GM23338 (cell line): ENCODE measurements around the gene SLA2. TPM values are rescaled to one million over a fixed set of nuclear protein-coding genes. Genes with fewer than 3 reads are reported as not detected.

Experiments used
- ATAC-seq: fragments of 200-7000 bp; cut with Tn5 transposase; 3 replicates; pipeline ENCODE4 v1.9.1; 2020
- DNase-seq: peaks from one replicate; pipeline ENCODE4 v3.0.0-alpha.2; 2015; ENCODE audit warnings: low spot score
- H2AFZ ChIP-seq: fragments of 200-600 bp; sonication (generic); 2 replicates; pipeline ENCODE4 v1.8.0; 2016; ENCODE audit warnings: antibody characterized with exemption, mild to moderate bottlenecking, moderate library complexity
- H3F3A ChIP-seq: fragments of 200-600 bp; sonication (generic); replicated peaks from 2 replicates; pipeline ENCODE4 v1.8.0; 2017; ENCODE audit warnings: antibody characterized with exemption, mixed run types, low read depth
- H3K27ac ChIP-seq: fragments of 200-600 bp; sonication (generic); 2 replicates; pipeline ENCODE4 v1.6.1; 2016; ENCODE audit warnings: low read depth
- H3K27me3 ChIP-seq: fragments of 200-600 bp; sonication (generic); 2 replicates; pipeline ENCODE4 v1.8.0; 2016; ENCODE audit warnings: mild to moderate bottlenecking, mixed run types, moderate library complexity; ENCODE audit not compliant: insufficient read depth
- H3K36me3 ChIP-seq: fragments of 200-600 bp; sonication (generic); 2 replicates; pipeline ENCODE4 v1.8.0; 2016; ENCODE audit warnings: mild to moderate bottlenecking; ENCODE audit not compliant: insufficient read depth
- H3K4me1 ChIP-seq: fragments of 200-600 bp; sonication (generic); 2 replicates; pipeline ENCODE4 v1.8.0; 2016; ENCODE audit warnings: mild to moderate bottlenecking, moderate library complexity; ENCODE audit not compliant: insufficient read depth
- H3K4me2 ChIP-seq: fragments of 200-600 bp; sonication (generic); 2 replicates; pipeline ENCODE4 v1.7.1; 2017; ENCODE audit warnings: mixed run types
- H3K4me3 ChIP-seq: fragments of 200-600 bp; sonication (generic); 2 replicates; pipeline ENCODE4 v1.6.1; 2016; ENCODE audit warnings: mixed run types
- H3K79me2 ChIP-seq: fragments of 200-600 bp; sonication (generic); replicated peaks from 2 replicates; pipeline ENCODE4 v1.8.0; 2017; ENCODE audit warnings: mild to moderate bottlenecking; ENCODE audit not compliant: insufficient read depth
- H3K9me2 ChIP-seq: fragments of 200-600 bp; sonication (generic); 2 replicates; pipeline ENCODE4 v1.8.0; 2017; ENCODE audit not compliant: insufficient read depth
- H4K20me1 ChIP-seq: fragments of 200-600 bp; sonication (generic); replicated peaks from 2 replicates; pipeline ENCODE4 v1.8.0; 2017; ENCODE audit warnings: mild to moderate bottlenecking; ENCODE audit not compliant: insufficient read depth
- H3K27ac Mint-ChIP-seq: 2 replicates; pipeline ENCODE4 v1.8.0; 2020; ENCODE audit warnings: inconsistent platforms, mild to moderate bottlenecking, moderate library complexity, mixed read lengths
- H3K27me3 Mint-ChIP-seq: 3 replicates; pipeline ENCODE4 v1.8.0; 2022; ENCODE audit warnings: low read depth, mild to moderate bottlenecking, moderate library complexity, mixed read lengths, inconsistent platforms; ENCODE audit not compliant: insufficient read depth, poor library complexity
- H3K36me3 Mint-ChIP-seq: 3 replicates; pipeline ENCODE4 v1.8.0; 2021; ENCODE audit warnings: low read depth, mild to moderate bottlenecking, inconsistent platforms, moderate library complexity, mixed read lengths
- H3K4me1 Mint-ChIP-seq: 3 replicates; pipeline ENCODE4 v1.8.0; 2020; ENCODE audit warnings: mild to moderate bottlenecking, inconsistent platforms, mixed read lengths
- H3K4me3 Mint-ChIP-seq: 3 replicates; pipeline ENCODE4 v1.8.0; 2021; ENCODE audit warnings: moderate library complexity, mild to moderate bottlenecking, inconsistent platforms, mixed read lengths
- H3K9me3 Mint-ChIP-seq: 3 replicates; pipeline ENCODE4 v1.8.0; 2020; ENCODE audit warnings: moderate library complexity, mild to moderate bottlenecking, inconsistent platforms, mixed read lengths
- ETS1 ChIP-seq: IDR thresholded peaks from 2 replicates; pipeline ENCODE4 v1.6.1; 2016; ENCODE audit warnings: antibody characterized with exemption
- EZH2 ChIP-seq: fragments of 200-600 bp; sonication (generic); IDR thresholded peaks from one replicate; pipeline ENCODE4 v1.8.0; 2017; ENCODE audit warnings: antibody characterized with exemption, mild to moderate bottlenecking, low read depth; ENCODE audit not compliant: unreplicated experiment
- EZH2phosphoT487 ChIP-seq: fragments of 200-600 bp; sonication (generic); IDR thresholded peaks from one replicate; pipeline ENCODE4 v1.8.1; 2018; ENCODE audit warnings: antibody characterized with exemption; ENCODE audit not compliant: unreplicated experiment
- NANOG ChIP-seq: IDR thresholded peaks from 2 replicates; pipeline ENCODE4 v1.6.1; 2016; ENCODE audit warnings: antibody characterized with exemption, borderline replicate concordance
- STAT1 ChIP-seq: IDR thresholded peaks from one replicate; pipeline ENCODE4 v1.6.1; 2016; ENCODE audit warnings: antibody characterized with exemption; ENCODE audit not compliant: unreplicated experiment
- ZNF114 ChIP-seq: fragments of 250-450 bp; sonication (Bioruptor Pico); IDR thresholded peaks from 2 replicates; pipeline ENCODE4 v1.5.0; 2020; ENCODE audit warnings: mild to moderate bottlenecking, moderate library complexity
- ZNF331 ChIP-seq: fragments of 250-450 bp; sonication (Bioruptor Pico); IDR thresholded peaks from 2 replicates; pipeline ENCODE4 v1.5.0; 2020; ENCODE audit warnings: low read depth, mild to moderate bottlenecking, moderate library complexity
- ZNF462 ChIP-seq: fragments of 250-450 bp; sonication (Bioruptor Pico); IDR thresholded peaks from 2 replicates; pipeline ENCODE4 v1.5.0; 2020; ENCODE audit warnings: mild to moderate bottlenecking, moderate library complexity
- polyA plus RNA-seq: library from polyadenylated mRNA; unstranded; fragments of >200 nt; fragmentation: Nextera tagmentation; extraction: Ambion mirVana; gene quantifications from 2 replicates; pipeline ENCODE4 v1.2.1, GENCODE V29; 2016
- total RNA-seq: library from RNA; depleted of rRNA; stranded (reverse); fragments of >200 nt; shearing (Covaris generic); gene quantifications from 2 replicates; pipeline ENCODE4 v1.2.3, GENCODE V29; 2014
- TF ChIP-seq, protein P1 (sequence below): IDR thresholded peaks from one replicate; pipeline ENCODE4 v1.6.1; 2018; ENCODE audit warnings: antibody characterized with exemption; ENCODE audit not compliant: unreplicated experiment
- TF ChIP-seq, protein P2 (sequence below), 2 experiments: fragments of 200-600 bp in 1 of 2; sonication (generic) in 1 of 2; conservative IDR thresholded peaks; 2 replicates each; pipeline versions ENCODE4 v1.5.1 to v1.6.1; 2016 to 2017; ENCODE audit warnings: antibody characterized with exemption in 2 of 2, low read depth in 2 of 2, mild to moderate bottlenecking in 2 of 2, moderate library complexity in 1 of 2

SLA2 gene
- total and polyA plus RNA-seq, 2 experiments from 2014 or later = 0.18 TPM; not detected in 1

GRCh38 chr20:36644706-36645095 lies 1.3 kb downstream of the SLA2 start:
- Mint-ChIP-seq H3K36me3 (no peaks in the 10 kb centered on the region), H3K27ac (no peak overlapping the region), H3K27me3 (peaks cover 13% of the 10 kb centered on the region), H3K4me1 (peaks cover 27% of the 10 kb centered on the region), H3K9me3 (no peaks in the 10 kb centered on the region), H3K4me3 (no peak overlapping the region)
- TF ChIP-seq EZH2 (no peak), EZH2phosphoT487 (no peak), STAT1 (no peak), ZNF331 (CRISPR knock-in tag) (no peak), ZNF462 (CRISPR knock-in tag) (no peak), ETS1 (no peak), ZNF114 (CRISPR knock-in tag) (no peak), NANOG (no peak)
- TF ChIP-seq, protein P1, sequence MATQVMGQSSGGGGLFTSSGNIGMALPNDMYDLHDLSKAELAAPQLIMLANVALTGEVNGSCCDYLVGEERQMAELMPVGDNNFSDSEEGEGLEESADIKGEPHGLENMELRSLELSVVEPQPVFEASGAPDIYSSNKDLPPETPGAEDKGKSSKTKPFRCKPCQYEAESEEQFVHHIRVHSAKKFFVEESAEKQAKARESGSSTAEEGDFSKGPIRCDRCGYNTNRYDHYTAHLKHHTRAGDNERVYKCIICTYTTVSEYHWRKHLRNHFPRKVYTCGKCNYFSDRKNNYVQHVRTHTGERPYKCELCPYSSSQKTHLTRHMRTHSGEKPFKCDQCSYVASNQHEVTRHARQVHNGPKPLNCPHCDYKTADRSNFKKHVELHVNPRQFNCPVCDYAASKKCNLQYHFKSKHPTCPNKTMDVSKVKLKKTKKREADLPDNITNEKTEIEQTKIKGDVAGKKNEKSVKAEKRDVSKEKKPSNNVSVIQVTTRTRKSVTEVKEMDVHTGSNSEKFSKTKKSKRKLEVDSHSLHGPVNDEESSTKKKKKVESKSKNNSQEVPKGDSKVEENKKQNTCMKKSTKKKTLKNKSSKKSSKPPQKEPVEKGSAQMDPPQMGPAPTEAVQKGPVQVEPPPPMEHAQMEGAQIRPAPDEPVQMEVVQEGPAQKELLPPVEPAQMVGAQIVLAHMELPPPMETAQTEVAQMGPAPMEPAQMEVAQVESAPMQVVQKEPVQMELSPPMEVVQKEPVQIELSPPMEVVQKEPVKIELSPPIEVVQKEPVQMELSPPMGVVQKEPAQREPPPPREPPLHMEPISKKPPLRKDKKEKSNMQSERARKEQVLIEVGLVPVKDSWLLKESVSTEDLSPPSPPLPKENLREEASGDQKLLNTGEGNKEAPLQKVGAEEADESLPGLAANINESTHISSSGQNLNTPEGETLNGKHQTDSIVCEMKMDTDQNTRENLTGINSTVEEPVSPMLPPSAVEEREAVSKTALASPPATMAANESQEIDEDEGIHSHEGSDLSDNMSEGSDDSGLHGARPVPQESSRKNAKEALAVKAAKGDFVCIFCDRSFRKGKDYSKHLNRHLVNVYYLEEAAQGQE = no peak
- TF ChIP-seq, protein P2, sequence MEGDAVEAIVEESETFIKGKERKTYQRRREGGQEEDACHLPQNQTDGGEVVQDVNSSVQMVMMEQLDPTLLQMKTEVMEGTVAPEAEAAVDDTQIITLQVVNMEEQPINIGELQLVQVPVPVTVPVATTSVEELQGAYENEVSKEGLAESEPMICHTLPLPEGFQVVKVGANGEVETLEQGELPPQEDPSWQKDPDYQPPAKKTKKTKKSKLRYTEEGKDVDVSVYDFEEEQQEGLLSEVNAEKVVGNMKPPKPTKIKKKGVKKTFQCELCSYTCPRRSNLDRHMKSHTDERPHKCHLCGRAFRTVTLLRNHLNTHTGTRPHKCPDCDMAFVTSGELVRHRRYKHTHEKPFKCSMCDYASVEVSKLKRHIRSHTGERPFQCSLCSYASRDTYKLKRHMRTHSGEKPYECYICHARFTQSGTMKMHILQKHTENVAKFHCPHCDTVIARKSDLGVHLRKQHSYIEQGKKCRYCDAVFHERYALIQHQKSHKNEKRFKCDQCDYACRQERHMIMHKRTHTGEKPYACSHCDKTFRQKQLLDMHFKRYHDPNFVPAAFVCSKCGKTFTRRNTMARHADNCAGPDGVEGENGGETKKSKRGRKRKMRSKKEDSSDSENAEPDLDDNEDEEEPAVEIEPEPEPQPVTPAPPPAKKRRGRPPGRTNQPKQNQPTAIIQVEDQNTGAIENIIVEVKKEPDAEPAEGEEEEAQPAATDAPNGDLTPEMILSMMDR (conservative IDR thresholded peaks at IDR 0.05; ENCODE audit: low read depth in 2 of 2) = no peak
- no peaks in the 10 kb centered on the region; the same call in 1 of the 2 replicates for H3F3A ChIP-seq
- H3K79me2 ChIP-seq = no peaks in the 10 kb centered on the region
- no peak overlapping the region for H3K27ac ChIP-seq
- no peaks in the 10 kb centered on the region for H3K9me2 ChIP-seq
- no peak overlapping the region for H2AFZ ChIP-seq
- no peak overlapping the region for H3K4me2 ChIP-seq
- DNase-seq (no peak), ATAC-seq (no peak)
- peaks cover 19% of the 10 kb centered on the region for H3K4me1 ChIP-seq
- H4K20me1 ChIP-seq = no peaks in the 10 kb centered on the region
- H3K36me3 ChIP-seq = no peaks in the 10 kb centered on the region
- no peak overlapping the region for H3K4me3 ChIP-seq
- H3K27me3 ChIP-seq = no peaks in the 10 kb centered on the region
